OCI-LY7 (cell line): ENCODE data around the gene C2CD4C.

ENCODE experiments used
- EZH2phosphoT487 ChIP-seq: fragments of 200-600 bp; sonication (generic); IDR thresholded peaks from 2 replicates; pipeline ENCODE4 v1.6.1; 2018; ENCODE audit warnings: low read depth, borderline replicate concordance, mild to moderate bottlenecking, mixed run types, antibody characterized with exemption, low read length, moderate library complexity, mixed read lengths
- TF ChIP-seq, protein P1 (sequence below): fragments of 200-600 bp; sonication (generic); conservative IDR thresholded peaks from 2 replicates; pipeline ENCODE4 v1.5.1; 2014; ENCODE audit warnings: mild to moderate bottlenecking, antibody characterized with exemption, low read length, moderate library complexity, mixed read lengths

DNA sequence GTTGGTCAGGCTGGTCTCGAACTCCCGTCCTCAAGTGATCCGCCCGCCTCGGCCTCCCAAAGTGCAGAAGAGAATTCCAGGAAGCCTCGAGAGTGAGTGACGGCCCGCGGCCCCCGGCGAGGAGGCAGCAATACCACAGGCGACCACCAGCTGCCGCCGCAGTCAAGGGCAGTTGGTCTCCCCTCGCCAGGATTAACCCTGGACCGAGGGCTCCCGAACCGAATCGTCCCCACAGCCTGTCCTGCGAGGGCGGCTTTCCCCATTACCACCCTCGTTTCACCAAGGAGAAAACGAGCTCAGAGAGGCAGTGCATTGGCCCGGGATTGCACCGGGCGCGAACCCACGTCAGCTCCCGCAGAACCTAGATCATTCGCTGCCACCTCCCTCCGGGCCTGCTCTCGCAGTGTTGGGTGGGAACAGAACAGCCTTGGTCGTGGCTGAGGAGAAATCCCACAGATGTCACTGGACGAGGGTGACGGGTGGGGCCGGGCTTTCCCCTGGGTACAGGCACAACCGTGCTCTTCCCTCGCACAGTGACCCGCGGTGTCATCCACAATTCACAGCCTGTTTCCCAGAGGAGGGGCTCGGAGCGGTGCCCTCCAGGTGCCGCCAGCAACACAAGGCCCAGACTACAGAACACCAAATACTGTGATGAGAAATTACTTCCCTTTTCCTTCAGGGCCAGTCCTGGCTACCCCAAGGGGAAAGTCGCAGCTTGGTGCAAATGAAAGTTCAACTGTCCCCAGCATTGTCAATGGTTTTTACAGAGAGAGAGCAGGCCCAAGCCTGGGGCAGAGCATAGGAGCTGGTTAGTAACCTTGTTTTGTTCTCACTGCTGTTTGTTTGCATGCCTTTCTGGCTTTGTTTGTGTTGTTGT lies 24.8 kb downstream of the C2CD4C start:
- TF ChIP-seq EZH2phosphoT487, result no peak
- TF ChIP-seq, protein P1, sequence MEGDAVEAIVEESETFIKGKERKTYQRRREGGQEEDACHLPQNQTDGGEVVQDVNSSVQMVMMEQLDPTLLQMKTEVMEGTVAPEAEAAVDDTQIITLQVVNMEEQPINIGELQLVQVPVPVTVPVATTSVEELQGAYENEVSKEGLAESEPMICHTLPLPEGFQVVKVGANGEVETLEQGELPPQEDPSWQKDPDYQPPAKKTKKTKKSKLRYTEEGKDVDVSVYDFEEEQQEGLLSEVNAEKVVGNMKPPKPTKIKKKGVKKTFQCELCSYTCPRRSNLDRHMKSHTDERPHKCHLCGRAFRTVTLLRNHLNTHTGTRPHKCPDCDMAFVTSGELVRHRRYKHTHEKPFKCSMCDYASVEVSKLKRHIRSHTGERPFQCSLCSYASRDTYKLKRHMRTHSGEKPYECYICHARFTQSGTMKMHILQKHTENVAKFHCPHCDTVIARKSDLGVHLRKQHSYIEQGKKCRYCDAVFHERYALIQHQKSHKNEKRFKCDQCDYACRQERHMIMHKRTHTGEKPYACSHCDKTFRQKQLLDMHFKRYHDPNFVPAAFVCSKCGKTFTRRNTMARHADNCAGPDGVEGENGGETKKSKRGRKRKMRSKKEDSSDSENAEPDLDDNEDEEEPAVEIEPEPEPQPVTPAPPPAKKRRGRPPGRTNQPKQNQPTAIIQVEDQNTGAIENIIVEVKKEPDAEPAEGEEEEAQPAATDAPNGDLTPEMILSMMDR, result peak; percentile 25
